GM12878 (cell line): ENCODE measurements around the gene CCDC81. TPM values are rescaled to one million over a fixed set of nuclear protein-coding genes. Genes with fewer than 3 reads are reported as not detected.

ENCODE experiments used
- ATAC-seq: fragments of 200-7000 bp; cut with Tn5 transposase; 3 replicates; pipeline ENCODE4 v1.9.1; 2020; ENCODE audit warnings: mild to moderate bottlenecking, moderate library complexity
- BruUV-seq: library from RNA; stranded (reverse); fragments of 400-500 nt; replicated peaks from 2 replicates; lab custom pipeline; 2021; lab: Mats Ljungman, UMichigan
- CTCF ChIA-PET: fragments of 300-600 bp; sonication (Branson Sonifier 250); formaldehyde crosslinking; extraction: SDS; loops from one replicate; lab custom pipeline; 2021; ENCODE audit warnings: inconsistent platforms; lab: Yijun Ruan, JAX
- POLR2A ChIA-PET: fragments of 350-600 bp; formaldehyde crosslinking; extraction: SDS; loops from one replicate; lab custom pipeline; 2021; ENCODE audit warnings: inconsistent platforms; lab: Charles Lee
- RAD21 ChIA-PET: fragments of 300-600 bp; sonication (Branson Sonifier 250); formaldehyde crosslinking; loops from one replicate; lab custom pipeline; 2023; ENCODE audit warnings: antibody characterized with exemption; ENCODE audit not compliant: unreplicated experiment; lab: Charles Lee
- SMC1A ChIA-PET: fragments of 300-600 bp; sonication (Branson Sonifier 250); formaldehyde crosslinking; loops from one replicate; lab custom pipeline; 2023; ENCODE audit not compliant: unreplicated experiment, uncharacterized antibody; lab: Charles Lee
- DNase-seq: peaks from one replicate; pipeline ENCODE4 v3.0.0-alpha.2; 2011; ENCODE audit warnings: low read depth, low spot score
- FAIRE-seq: peaks from 3 replicates; lab custom pipeline; 2011; peaks lifted over from hg19 to GRCh38; lab: Jason Lieb, UNC
- H2AFZ ChIP-seq: 2 replicates; pipeline ENCODE4 v1.6.0; 2011; ENCODE audit warnings: low read depth, low read length, control low read depth; ENCODE audit not compliant: control insufficient read depth
- H3K27ac ChIP-seq: 2 replicates; pipeline ENCODE4 v1.5.1; 2011; ENCODE audit warnings: control low read depth; ENCODE audit not compliant: control insufficient read depth, insufficient read depth
- H3K27me3 ChIP-seq, 2 experiments: replicated peaks in 1 of 2; 2 replicates each; pipeline versions ENCODE4 v1.6.0 to v1.6.1; 2011; ENCODE audit warnings: low read length in 1 of 2; ENCODE audit not compliant: control insufficient read depth in 2 of 2, insufficient read depth in 2 of 2
- H3K36me3 ChIP-seq, 2 experiments: 2 replicates each; pipeline ENCODE4 v1.5.1; 2011; ENCODE audit warnings: low read length in 1 of 2; ENCODE audit not compliant: control insufficient read depth in 2 of 2, insufficient read depth in 2 of 2
- H3K4me1 ChIP-seq: 2 replicates; pipeline ENCODE4 v1.6.1; 2011; ENCODE audit warnings: mild to moderate bottlenecking, low read length, moderate library complexity, mixed read lengths; ENCODE audit not compliant: control insufficient read depth, insufficient read depth
- H3K4me2 ChIP-seq: 2 replicates; pipeline ENCODE4 v1.6.0; 2011; ENCODE audit warnings: control low read depth; ENCODE audit not compliant: control insufficient read depth, insufficient read depth
- H3K4me3 ChIP-seq: fragments of 200-600 bp; sonication (generic); 2 replicates; pipeline ENCODE4 v1.5.1; 2016
- H3K79me2 ChIP-seq: 2 replicates; pipeline ENCODE4 v1.6.0; 2011; ENCODE audit warnings: low read length; ENCODE audit not compliant: control insufficient read depth, insufficient read depth
- H3K9ac ChIP-seq: 2 replicates; pipeline ENCODE4 v1.8.0; 2011; ENCODE audit warnings: low read length, control low read depth, mixed read lengths; ENCODE audit not compliant: control insufficient read depth, insufficient read depth
- H3K9me3 ChIP-seq: replicated peaks from 3 replicates; pipeline ENCODE4 v1.5.1; 2011; ENCODE audit warnings: mild to moderate bottlenecking, low read length; ENCODE audit not compliant: control insufficient read depth, insufficient read depth
- H4K20me1 ChIP-seq: 2 replicates; pipeline ENCODE4 v1.6.0; 2011; ENCODE audit not compliant: control insufficient read depth, insufficient read depth
- CHD1 ChIP-seq: IDR thresholded peaks from 2 replicates; pipeline ENCODE4 v1.6.1; 2012; ENCODE audit warnings: low read depth, low read length, improper control_type of control experiment
- CREM ChIP-seq: IDR thresholded peaks from 2 replicates; pipeline ENCODE4 v1.6.1; 2014; ENCODE audit warnings: antibody characterized with exemption, low read depth
- DPF2 ChIP-seq: fragments of 450-650 bp; IDR thresholded peaks from 2 replicates; pipeline ENCODE4 v1.6.1; 2017; ENCODE audit warnings: mild to moderate bottlenecking
- RFX5 ChIP-seq: IDR thresholded peaks from 2 replicates; pipeline ENCODE4 v1.6.1; 2011; ENCODE audit warnings: low read depth, low read length, improper control_type of control experiment
- SREBF2 ChIP-seq: IDR thresholded peaks from 2 replicates; pipeline ENCODE4 v1.6.1; 2012; ENCODE audit warnings: mild to moderate bottlenecking, low read length
- TAF1 ChIP-seq: IDR thresholded peaks from 2 replicates; pipeline ENCODE4 v1.6.1; 2011; ENCODE audit warnings: mild to moderate bottlenecking, low read depth, low read length, borderline replicate concordance
- ZBED1 ChIP-seq: IDR thresholded peaks from 2 replicates; pipeline ENCODE4 v1.6.1; 2016; ENCODE audit warnings: borderline replicate concordance
- ZBTB11 ChIP-seq: fragments of 450-650 bp; formaldehyde crosslinking; IDR thresholded peaks from 2 replicates; pipeline ENCODE4 v1.5.0; 2022; ENCODE audit warnings: mild to moderate bottlenecking, missing genetic modification characterization
- ZBTB33 ChIP-seq: fragments of 450-650 bp; IDR thresholded peaks from 2 replicates; pipeline ENCODE4 v1.6.1; 2017; ENCODE audit warnings: mild to moderate bottlenecking
- ZNF592 ChIP-seq: fragments of 450-650 bp; IDR thresholded peaks from 2 replicates; pipeline ENCODE4 v1.6.1; 2017; ENCODE audit warnings: mild to moderate bottlenecking, moderate library complexity
- WGBS: methylation state at CpG from one replicate; pipeline ENCODE4 v1.1.6; 2016; ENCODE audit warnings: low lambda C conversion rate; ENCODE audit not compliant: insufficient replicate concordance, insufficient coverage; ENCODE audit errors: missing lambda C conversion rate; 5-methylcytosine and 5-hydroxymethylcytosine counted together
- in situ Hi-C: fragments of 300-500 bp; cut with MboI; formaldehyde crosslinking; loops from 9 replicates; pipeline ENCODE4 v1.14.3; 2018; ENCODE audit warnings: mixed read lengths
- intact Hi-C: fragments of 100-400 bp; cut with micrococcal nuclease; formaldehyde crosslinking; loops from one replicate; pipeline ENCODE4 v1.14.2; 2022; ENCODE audit not compliant: unreplicated experiment
- polyA plus RNA-seq, 11 experiments: library from polyadenylated mRNA; depleted of rRNA in 4 of 11; unstranded in 6 of 11; stranded (reverse) in 5 of 11; fragments of >200 nt; fragmentation: Nextera tagmentation in 4 of 11; fragmentation: Illumina TruSeq in 1 of 11; extraction: Ambion mirVana in 4 of 11; extraction: Trizol in 1 of 11; gene quantifications; 1 replicate in 1 of 11; 2 replicates in 10 of 11; pipeline versions ENCODE4 v1.2.1 to v1.2.3, GENCODE V29; 2011 to 2016; ENCODE audit warnings: inconsistent platforms in 2 of 11, missing spikeins in 2 of 11, low read depth in 1 of 11
- total RNA-seq, 4 experiments: library from RNA; depleted of rRNA in 3 of 4; stranded (reverse); fragments of >200 nt in 3 of 4; fragmentation: Illumina TruSeq in 1 of 4; extraction: Trizol in 1 of 4; gene quantifications; 2 replicates each; pipeline versions ENCODE4 v1.2.1 to v1.2.3, GENCODE V29; 2013 to 2021
- TF ChIP-seq, protein P1 (sequence below): fragments of 450-650 bp; IDR thresholded peaks from 2 replicates; pipeline ENCODE4 v1.6.1; 2017; ENCODE audit warnings: antibody characterized with exemption, mild to moderate bottlenecking, moderate library complexity

The CCDC81 gene
- total and polyA plus RNA-seq, 10 of the 15 experiments (the other 5 are each of a cell fraction or from before 2014, with no cell fraction given), result 0.06 to 0.53 (median 0.22) TPM

DNA sequence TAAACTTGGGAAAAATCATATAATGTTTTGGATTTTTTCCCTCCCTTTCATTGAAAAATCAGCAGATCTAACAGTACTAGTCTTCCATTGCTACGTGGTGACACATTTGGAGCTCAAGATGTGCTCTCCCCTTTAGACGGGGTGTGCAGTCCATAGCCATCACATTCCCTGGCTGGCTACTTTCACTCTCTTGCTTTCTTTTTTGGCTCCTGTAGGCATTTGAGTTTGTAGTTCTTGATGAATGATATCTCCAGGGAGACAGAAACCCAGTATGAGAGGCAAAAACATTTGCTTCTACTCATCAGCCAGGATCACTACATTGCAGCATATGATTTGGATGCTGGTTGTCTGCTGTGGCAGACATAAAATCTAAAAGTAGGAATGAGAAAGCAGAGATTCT is 12.1 kb downstream of the CCDC81 start (continued):
- TF ChIP-seq ZBTB33, result no peak
- no peak for TF ChIP-seq SREBF2
- TF ChIP-seq RFX5, result no peak
- TF ChIP-seq ZBED1, result no peak
- TF ChIP-seq CREM, result no peak

GRCh38 chr11:86388198-86388597 is 13.5 kb downstream of the CCDC81 start:
- intact Hi-C loops, result no loop called here
- Histone ChIP-seq H4K20me1 (no peaks in the 10 kb centered on the region), H3K79me2 (no peaks in the 10 kb centered on the region), H2AFZ (no peak overlapping the region), H3K27me3 (no peaks in the 10 kb centered on the region), H3K4me2 (no peak overlapping the region), H3K9ac (no peak overlapping the region), H3K4me1 (no peaks in the 10 kb centered on the region), H3K9me3 (no peaks in the 10 kb centered on the region), H3K4me3 (no peak overlapping the region), H3K27ac (no peak overlapping the region), H3K36me3 (no peaks in the 10 kb centered on the region)
- DNase-seq (no peak), FAIRE-seq (no peak), ATAC-seq (no peak)
- in situ Hi-C loops, result no loop called here
- ChIA-PET SMC1A (no interaction called here), POLR2A (no interaction called here), RAD21 (no interaction called here), CTCF (interaction anchor here (1.1 kb wide), 1 partner anchor 35 kb away, joined by 3 read pairs; no protein-coding TSS in a partner anchor)
- WGBS, result 44% methylated on average over 4 of the region's 4 CpGs
- BruUV-seq, result no TSS peak
- TF ChIP-seq, protein P1, sequence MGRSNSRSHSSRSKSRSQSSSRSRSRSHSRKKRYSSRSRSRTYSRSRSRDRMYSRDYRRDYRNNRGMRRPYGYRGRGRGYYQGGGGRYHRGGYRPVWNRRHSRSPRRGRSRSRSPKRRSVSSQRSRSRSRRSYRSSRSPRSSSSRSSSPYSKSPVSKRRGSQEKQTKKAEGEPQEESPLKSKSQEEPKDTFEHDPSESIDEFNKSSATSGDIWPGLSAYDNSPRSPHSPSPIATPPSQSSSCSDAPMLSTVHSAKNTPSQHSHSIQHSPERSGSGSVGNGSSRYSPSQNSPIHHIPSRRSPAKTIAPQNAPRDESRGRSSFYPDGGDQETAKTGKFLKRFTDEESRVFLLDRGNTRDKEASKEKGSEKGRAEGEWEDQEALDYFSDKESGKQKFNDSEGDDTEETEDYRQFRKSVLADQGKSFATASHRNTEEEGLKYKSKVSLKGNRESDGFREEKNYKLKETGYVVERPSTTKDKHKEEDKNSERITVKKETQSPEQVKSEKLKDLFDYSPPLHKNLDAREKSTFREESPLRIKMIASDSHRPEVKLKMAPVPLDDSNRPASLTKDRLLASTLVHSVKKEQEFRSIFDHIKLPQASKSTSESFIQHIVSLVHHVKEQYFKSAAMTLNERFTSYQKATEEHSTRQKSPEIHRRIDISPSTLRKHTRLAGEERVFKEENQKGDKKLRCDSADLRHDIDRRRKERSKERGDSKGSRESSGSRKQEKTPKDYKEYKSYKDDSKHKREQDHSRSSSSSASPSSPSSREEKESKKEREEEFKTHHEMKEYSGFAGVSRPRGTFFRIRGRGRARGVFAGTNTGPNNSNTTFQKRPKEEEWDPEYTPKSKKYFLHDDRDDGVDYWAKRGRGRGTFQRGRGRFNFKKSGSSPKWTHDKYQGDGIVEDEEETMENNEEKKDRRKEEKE, result no peak
- no peak for TF ChIP-seq DPF2
- no peak for TF ChIP-seq RFX5
- TF ChIP-seq CHD1, result no peak
- TF ChIP-seq ZNF592, result no peak
- no peak for TF ChIP-seq ZBTB11 (CRISPR knock-in tag)
- no peak for TF ChIP-seq TAF1
